B cell (primary cell): ENCODE results near the gene DLGAP4. TPM values are rescaled to one million over a fixed set of nuclear protein-coding genes. Genes with fewer than 3 reads are reported as not detected.

Source experiments
- ATAC-seq: fragments of 200-7000 bp; cut with Tn5 transposase; one replicate; pipeline ENCODE4 v1.10.0; 2021; ENCODE audit warnings: low read depth, mild to moderate bottlenecking, moderate number of reproducible peaks, moderate library complexity
- CTCF ChIA-PET: fragments of 350-600 bp; sonication (Branson Sonifier 250); formaldehyde crosslinking; loops from one replicate; lab custom pipeline; 2021; ENCODE audit warnings: antibody characterized with exemption, inconsistent platforms; lab: Charles Lee
- POLR2A ChIA-PET: fragments of 350-600 bp; sonication (Branson Sonifier 250); formaldehyde crosslinking; loops from one replicate; lab custom pipeline; 2021; ENCODE audit warnings: antibody characterized with exemption; lab: Charles Lee
- DNase-seq: peaks from one replicate; pipeline ENCODE4 v3.0.0; 2013
- H2AFZ ChIP-seq: 2 replicates; pipeline ENCODE4 v1.6.1; 2012; ENCODE audit warnings: mild to moderate bottlenecking, low read depth, low read length; ENCODE audit not compliant: insufficient read depth, poor library complexity, severe bottlenecking
- H3K27ac ChIP-seq, 2 donors: 1 replicate in 1 of 2; 2 replicates in 1 of 2; pipeline ENCODE4 v1.5.1; 2012 to 2013; ENCODE audit warnings: low read length in 2 of 2, mild to moderate bottlenecking in 2 of 2, moderate library complexity in 1 of 2
- H3K27me3 ChIP-seq, 4 experiments: fragments of 200-600 bp in 1 of 4; sonication (generic) in 1 of 4; replicated peaks in 1 of 4; 1 replicate in 2 of 4; 2 replicates in 2 of 4; pipeline versions ENCODE4 v1.6.1 to v1.7.0; 2013 to 2016; ENCODE audit warnings: low read length in 3 of 4, mild to moderate bottlenecking in 2 of 4, mixed read lengths in 1 of 4, moderate library complexity in 1 of 4; ENCODE audit not compliant: insufficient read depth in 4 of 4, control insufficient read depth in 3 of 4; ENCODE audit errors: control extremely low read depth in 1 of 4
- H3K36me3 ChIP-seq, 2 experiments: replicated peaks in 1 of 2; 1 replicate in 1 of 2; 2 replicates in 1 of 2; pipeline versions ENCODE4 v1.6.1 to v1.7.1; 2013; ENCODE audit warnings: low read length in 1 of 2; ENCODE audit not compliant: insufficient read depth in 2 of 2, control insufficient read depth in 1 of 2; ENCODE audit errors: control extremely low read depth in 1 of 2, extremely low read depth in 1 of 2
- H3K4me1 ChIP-seq, 2 donors: fragments of 200-600 bp in 1 of 2; sonication (generic) in 1 of 2; 1 replicate in 1 of 2; 2 replicates in 1 of 2; pipeline versions ENCODE4 v1.5.1 to v1.6.1; 2013 to 2017; ENCODE audit warnings: low read length in 2 of 2; ENCODE audit not compliant: control insufficient read depth in 2 of 2, insufficient read depth in 2 of 2
- H3K4me2 ChIP-seq: replicated peaks from 2 replicates; pipeline ENCODE3; 2012; ENCODE audit warnings: mild to moderate bottlenecking, low read depth, low read length; ENCODE audit not compliant: poor library complexity, severe bottlenecking
- H3K4me3 ChIP-seq, 5 experiments: fragments of 200-600 bp in 1 of 5; sonication (generic) in 1 of 5; 1 replicate in 3 of 5; 2 replicates in 2 of 5; pipeline versions ENCODE4 v1.5.1 to v1.7.0; 2011 to 2016; ENCODE audit warnings: low read length in 4 of 5, mild to moderate bottlenecking in 4 of 5, low read depth in 2 of 5, control low read depth in 1 of 5, moderate library complexity in 1 of 5; ENCODE audit not compliant: insufficient read depth in 1 of 5; ENCODE audit errors: control extremely low read depth in 1 of 5, extremely low read depth in 1 of 5
- H3K79me2 ChIP-seq: fragments of 200-600 bp; sonication (generic); one replicate; pipeline ENCODE4 v1.6.0; 2016; ENCODE audit warnings: low read length; ENCODE audit not compliant: control insufficient read depth, insufficient read depth
- H3K9ac ChIP-seq: fragments of 200-600 bp; sonication (generic); 2 replicates; pipeline ENCODE4 v1.6.1; 2017; ENCODE audit warnings: mild to moderate bottlenecking, low read length, moderate library complexity
- H3K9me3 ChIP-seq, 3 donors: one replicate each; pipeline versions ENCODE4 v1.6.1 to v1.7.1; 2013; ENCODE audit warnings: low read length in 2 of 3; ENCODE audit not compliant: control insufficient read depth in 2 of 3, insufficient read depth in 1 of 3; ENCODE audit errors: control extremely low read depth in 1 of 3
- H4K20me1 ChIP-seq: 2 replicates; pipeline ENCODE4 v1.6.0; 2012; ENCODE audit warnings: mild to moderate bottlenecking, low read length; ENCODE audit not compliant: insufficient read depth, control insufficient read depth, poor library complexity, severe bottlenecking
- H3K27ac Mint-ChIP-seq: one replicate; pipeline ENCODE4 v1.8.0; 2021; ENCODE audit warnings: mixed read lengths
- H3K27me3 Mint-ChIP-seq: one replicate; pipeline ENCODE4 v1.8.0; 2021; ENCODE audit warnings: mixed read lengths
- H3K4me1 Mint-ChIP-seq: one replicate; pipeline ENCODE4 v1.8.0; 2021; ENCODE audit warnings: mixed read lengths
- H3K4me3 Mint-ChIP-seq: one replicate; pipeline ENCODE4 v1.8.0; 2021; ENCODE audit warnings: mixed read lengths
- H3K9me3 Mint-ChIP-seq: one replicate; pipeline ENCODE4 v1.8.0; 2022; ENCODE audit warnings: mixed read lengths; ENCODE audit not compliant: insufficient read depth
- CTCF ChIP-seq: fragments of 200-600 bp; IDR thresholded peaks from one replicate; pipeline ENCODE4 v1.8.0; 2022; ENCODE audit warnings: antibody characterized with exemption, mild to moderate bottlenecking
- EZH2 ChIP-seq: IDR thresholded peaks from 2 replicates; pipeline ENCODE4 v1.6.1; 2012; ENCODE audit warnings: borderline replicate concordance, low read depth, mild to moderate bottlenecking, moderate library complexity, low read length; ENCODE audit not compliant: insufficient read depth, poor library complexity, severe bottlenecking
- WGBS: methylation state at CpG from one replicate; pipeline ENCODE4 v1.1.5; 2013; ENCODE audit warnings: missing lambda C conversion rate; ENCODE audit not compliant: insufficient coverage; 5-methylcytosine and 5-hydroxymethylcytosine counted together
- intact Hi-C: fragments of 100-400 bp; cut with micrococcal nuclease; formaldehyde crosslinking; loops from one replicate; pipeline ENCODE4 v1.10.0; 2022
- polyA plus RNA-seq: library from polyadenylated mRNA; depleted of rRNA; stranded (reverse); fragments of >200 nt; gene quantifications from 2 replicates; pipeline ENCODE4 v1.2.3, GENCODE V29; 2012
- total RNA-seq, 2 donors: library from RNA; stranded (reverse); fragments of 120-200 nt in 1 of 2; gene quantifications; 1 replicate in 1 of 2; 2 replicates in 1 of 2; pipeline versions ENCODE4 v1.2.3 to v1.2.4, GENCODE V29; 2013 to 2022

DLGAP4 gene
- total and polyA plus RNA-seq, 2 donors (not counting 1 experiment from before 2014, with no cell fraction given) = 68.8 to 87.8 TPM

DNA sequence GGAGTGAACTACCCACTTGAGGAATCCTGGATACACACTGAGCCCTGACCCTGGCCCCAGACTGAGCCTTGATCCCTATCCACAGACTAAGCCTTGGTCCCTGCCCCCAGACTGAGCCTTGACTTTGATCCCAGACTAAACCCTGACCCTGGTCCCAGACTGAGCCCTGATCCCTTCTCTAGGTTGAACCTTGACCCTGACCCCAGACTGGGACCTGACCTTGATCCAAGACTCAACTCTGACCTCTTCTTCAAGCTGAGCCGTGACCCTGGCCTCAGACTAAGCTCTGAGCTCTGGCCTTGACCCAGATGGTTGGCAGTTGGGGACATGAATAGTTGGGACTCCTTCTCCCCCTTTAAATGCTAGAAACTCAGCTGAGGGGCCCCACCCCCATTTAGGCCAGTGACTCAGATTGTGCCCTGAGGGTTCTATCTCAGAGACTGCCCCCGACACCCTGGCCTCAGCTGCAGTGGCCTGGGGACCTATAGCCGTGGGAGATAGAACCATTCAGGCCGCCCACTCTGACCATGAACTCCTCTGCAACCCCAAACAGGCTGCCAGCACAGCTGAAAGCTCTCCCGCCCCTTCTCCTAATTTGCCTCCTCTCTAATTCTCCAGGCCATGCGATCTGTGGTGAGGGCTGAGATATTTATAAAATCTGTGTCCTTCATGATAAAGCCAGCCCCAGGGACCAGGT is 84.7 kb downstream of the DLGAP4 start:
- H3K27me3 ChIP-seq = peaks cover 0 to 3% (median 0%) of the 10 kb centered on the region in 4 experiments
- Mint-ChIP-seq H3K27me3 (peaks cover 45% of the 10 kb centered on the region), H3K4me1 (no peaks in the 10 kb centered on the region), H3K27ac (no peak overlapping the region), H3K4me3 (no peak overlapping the region), H3K9me3 (no peaks in the 10 kb centered on the region)
- H2AFZ ChIP-seq = no peak overlapping the region
- WGBS = 71% methylated on average over 4 of the region's 6 CpGs
- TF ChIP-seq CTCF (no peak), EZH2 (no peak)
- intact Hi-C loops = no loop called here
- CTCF ChIA-PET = no interaction called here
- no peaks in the 10 kb centered on the region for H3K4me1 ChIP-seq
- DNase-seq (no peak), ATAC-seq (no peak)
- H4K20me1 ChIP-seq = no peaks in the 10 kb centered on the region
- H3K27ac ChIP-seq = no peak overlapping the region
- no peak overlapping the region for H3K4me2 ChIP-seq
- no peak overlapping the region for H3K9ac ChIP-seq
- no peaks in the 10 kb centered on the region for H3K9me3 ChIP-seq
- no peaks in the 10 kb centered on the region for H3K79me2 ChIP-seq
- no peaks in the 10 kb centered on the region for H3K36me3 ChIP-seq
- H3K4me3 ChIP-seq = no peak overlapping the region
- POLR2A ChIA-PET = no interaction called here

GRCh38 chr20:36391456-36391855 is 85.3 kb downstream of the DLGAP4 start:
- DNase-seq (no peak), ATAC-seq (no peak)
- Histone ChIP-seq H3K79me2 (no peaks in the 10 kb centered on the region), H3K9ac (no peak overlapping the region), H3K36me3 (no peaks in the 10 kb centered on the region), H2AFZ (no peak overlapping the region), H3K9me3 (no peaks in the 10 kb centered on the region), H3K4me2 (no peak overlapping the region), H3K27me3 (no peaks in the 10 kb centered on the region), H3K4me3 (no peak overlapping the region), H3K4me1 (no peaks in the 10 kb centered on the region), H3K27ac (no peak overlapping the region), H4K20me1 (no peaks in the 10 kb centered on the region)
- ChIA-PET CTCF (no interaction called here), POLR2A (no interaction called here)
- Mint-ChIP-seq H3K27me3 (peaks cover 41% of the 10 kb centered on the region), H3K9me3 (no peaks in the 10 kb centered on the region), H3K4me1 (no peaks in the 10 kb centered on the region), H3K4me3 (no peak overlapping the region), H3K27ac (no peak overlapping the region)
- intact Hi-C loops = no loop called here
- 35% methylated on average over 5 of the region's 5 CpGs for WGBS
- TF ChIP-seq CTCF (no peak), EZH2 (no peak)
